Spleen (tissue), 7 donors: ENCODE data around the gene DUSP16.

ENCODE experiments used
- CTCF ChIP-seq, 11 experiments: fragments of 200-600 bp in 7 of 11; fragments of 450-650 bp in 4 of 11; sonication (generic) in 4 of 11; IDR thresholded peaks in 8 of 11; conservative IDR thresholded peaks in 3 of 11; 1 replicate in 7 of 11; 2 replicates in 4 of 11; pipeline versions ENCODE4 v1.4.0 to v1.8.0; 2016 to 2021; ENCODE audit warnings: antibody characterized with exemption in 11 of 11, inconsistent platforms in 4 of 11, mild to moderate bottlenecking in 1 of 11
- POLR2AphosphoS5 ChIP-seq, 3 donors: sonication (generic); formaldehyde crosslinking; IDR thresholded peaks; one replicate each; pipeline ENCODE4 v1.5.1; 2017; ENCODE audit warnings: antibody characterized with exemption in 3 of 3
- donor health status: DM: no; HTN: no; CAD: no; lungs with moderate emphysema.
- donor health status: DM: no; HTN: no; CAD: no.
- donor health status: DM: no; HTN: no; CAD: no.

DNA sequence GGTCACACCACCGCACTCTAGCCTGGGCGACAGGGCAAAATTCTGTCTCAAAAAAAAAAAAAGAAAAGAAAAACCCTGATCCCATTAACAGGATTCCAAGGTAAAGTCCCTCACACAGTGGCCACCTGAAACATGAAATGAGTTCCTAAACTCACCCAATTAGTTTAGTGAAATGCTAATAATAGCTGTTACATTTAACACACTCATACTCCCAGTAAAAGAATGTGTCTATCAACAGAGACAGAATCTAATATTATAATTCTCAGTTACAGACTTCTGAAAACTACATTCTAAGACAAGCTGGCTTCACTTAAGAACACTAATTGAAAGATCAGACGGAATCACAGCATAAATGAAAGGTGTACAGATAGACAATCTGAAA, 44.2 kb downstream of the DUSP16 start:
- TF ChIP-seq POLR2AphosphoS5 (IDR thresholded peaks at IDR 0.05) (no peak), CTCF (IDR thresholded peaks at IDR 0.05 in 8 of 11, conservative IDR thresholded peaks at IDR 0.05 in 3 of 11) (no peak)
